ENCODE measurements around the gene SH3PXD2B. TPM values are rescaled to one million over a fixed set of nuclear protein-coding genes. Genes with fewer than 3 reads are reported as not detected.

The SH3PXD2B gene
- total and polyA plus RNA-seq, 11 donors, result 1.1 to 22.7 (median 6.9) TPM

DNA sequence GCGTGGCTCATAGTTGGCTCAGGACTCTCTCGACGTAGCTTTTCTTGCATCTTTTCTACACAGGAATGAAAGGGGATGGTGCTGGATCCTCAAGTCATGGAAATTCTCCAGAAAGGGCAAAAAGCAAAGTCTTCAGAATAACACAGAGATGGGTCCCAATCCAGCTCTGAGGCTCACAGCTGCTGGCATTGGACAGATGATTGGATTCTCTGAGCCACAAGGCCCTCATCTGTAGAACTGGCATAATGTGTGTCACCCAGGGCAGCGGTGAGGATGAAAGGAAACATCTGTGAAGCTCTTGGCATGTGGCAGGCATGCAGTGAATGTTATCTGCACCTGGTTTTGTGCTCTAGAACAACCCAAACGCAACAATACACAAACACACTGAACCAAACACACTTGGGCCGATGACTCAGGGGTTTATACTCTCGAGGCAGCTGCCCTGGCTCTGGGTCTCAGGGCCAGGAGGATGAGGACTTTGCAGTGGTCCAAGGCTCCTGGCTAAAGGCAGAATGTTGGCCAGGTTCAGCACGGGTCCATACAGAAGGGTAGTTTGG lies 106.8 kb downstream of the SH3PXD2B start:
- 73 to 82% (median 77%) methylated on average over 8 of the region's 8 CpGs for WGBS, 4 donors
- H3K27ac ChIP-seq, result no peak overlapping the region
- H3K27me3 ChIP-seq, result no peaks in the 10 kb centered on the region
- peaks cover 0 to 6% (median 0%) of the 10 kb centered on the region in 12 donors for H3K4me1 ChIP-seq
- TF ChIP-seq, protein P1, sequence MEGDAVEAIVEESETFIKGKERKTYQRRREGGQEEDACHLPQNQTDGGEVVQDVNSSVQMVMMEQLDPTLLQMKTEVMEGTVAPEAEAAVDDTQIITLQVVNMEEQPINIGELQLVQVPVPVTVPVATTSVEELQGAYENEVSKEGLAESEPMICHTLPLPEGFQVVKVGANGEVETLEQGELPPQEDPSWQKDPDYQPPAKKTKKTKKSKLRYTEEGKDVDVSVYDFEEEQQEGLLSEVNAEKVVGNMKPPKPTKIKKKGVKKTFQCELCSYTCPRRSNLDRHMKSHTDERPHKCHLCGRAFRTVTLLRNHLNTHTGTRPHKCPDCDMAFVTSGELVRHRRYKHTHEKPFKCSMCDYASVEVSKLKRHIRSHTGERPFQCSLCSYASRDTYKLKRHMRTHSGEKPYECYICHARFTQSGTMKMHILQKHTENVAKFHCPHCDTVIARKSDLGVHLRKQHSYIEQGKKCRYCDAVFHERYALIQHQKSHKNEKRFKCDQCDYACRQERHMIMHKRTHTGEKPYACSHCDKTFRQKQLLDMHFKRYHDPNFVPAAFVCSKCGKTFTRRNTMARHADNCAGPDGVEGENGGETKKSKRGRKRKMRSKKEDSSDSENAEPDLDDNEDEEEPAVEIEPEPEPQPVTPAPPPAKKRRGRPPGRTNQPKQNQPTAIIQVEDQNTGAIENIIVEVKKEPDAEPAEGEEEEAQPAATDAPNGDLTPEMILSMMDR (IDR thresholded peaks at IDR 0.05), result no peak
- no peak for TF ChIP-seq POLR2A (IDR thresholded peaks at IDR 0.05)
- ATAC-seq, result peak in 2 of 4 donors; percentile 14 to 41
- no peak overlapping the region for H3K4me3 ChIP-seq
- intact Hi-C loops (cut with DNase I), result no loop called here
- DNase-seq, result no peak
- H3K36me3 ChIP-seq, result peaks cover 0 to 80% (median 34%) of the 10 kb centered on the region in 9 donors
- H3K9me3 ChIP-seq, result no peaks in the 10 kb centered on the region

GRCh38 chr5:172345881-172346280 lies 108.4 kb downstream of the SH3PXD2B start:
- intact Hi-C loops (cut with DNase I), result no loop called here
- Histone ChIP-seq H3K36me3 (peaks cover 0 to 82% (median 41%) of the 10 kb centered on the region in 9 donors), H3K27me3 (no peaks in the 10 kb centered on the region), H3K4me1 (peaks cover 0 to 6% (median 0%) of the 10 kb centered on the region in 12 donors), H3K4me3 (no peak overlapping the region), H3K9me3 (no peaks in the 10 kb centered on the region), H3K27ac (no peak overlapping the region)
- TF ChIP-seq, protein P1 (IDR thresholded peaks at IDR 0.05), result no peak
- TF ChIP-seq POLR2A (IDR thresholded peaks at IDR 0.05), result no peak
- DNase-seq (no peak), ATAC-seq (no peak)
- WGBS, 4 donors, result 84 to 92% (median 89%) methylated on average over 10 to 11 of the region's 11 CpGs

DNA sequence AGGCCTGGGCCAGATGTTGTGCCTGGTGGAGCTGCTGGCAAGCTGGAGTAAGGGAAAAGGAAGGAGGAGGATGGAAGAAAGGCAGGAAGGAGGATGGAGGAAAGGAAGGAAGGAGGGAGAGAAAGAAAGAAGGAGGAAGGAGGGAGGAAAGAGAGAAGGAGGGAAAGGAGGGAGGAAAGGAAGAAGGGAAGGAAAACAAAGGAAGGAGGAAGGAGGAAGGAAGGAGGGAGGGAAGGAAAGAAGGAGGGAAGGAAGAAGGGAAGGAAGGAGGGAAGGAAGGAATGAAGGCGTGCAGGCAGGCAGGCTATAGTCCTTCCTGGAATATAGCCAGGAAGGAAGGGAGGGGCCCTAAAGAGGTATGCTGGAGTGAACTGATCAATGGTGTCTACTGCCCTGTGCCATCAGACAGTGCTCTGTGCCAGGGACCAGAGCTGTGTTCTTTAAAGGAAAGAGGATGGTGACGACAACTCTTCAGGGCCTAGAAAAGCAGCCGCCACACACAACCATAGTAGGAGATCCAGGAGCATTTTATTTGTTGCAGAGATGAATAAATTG lies 109.4 kb downstream of the SH3PXD2B start:
- no peak for DNase-seq
- Histone ChIP-seq H3K4me1 (peaks cover 0 to 6% (median 0%) of the 10 kb centered on the region in 12 donors), H3K4me3 (no peak overlapping the region), H3K27ac (no peak overlapping the region), H3K36me3 (peaks cover 0 to 80% (median 41%) of the 10 kb centered on the region in 9 donors), H3K27me3 (no peaks in the 10 kb centered on the region), H3K9me3 (no peaks in the 10 kb centered on the region)
- intact Hi-C loops (cut with DNase I), result no loop called here
- no peak for TF ChIP-seq POLR2A (IDR thresholded peaks at IDR 0.05)
- TF ChIP-seq, protein P1 (IDR thresholded peaks at IDR 0.05), result no peak
- no peak for ATAC-seq
- 83 to 90% (median 87%) methylated on average over 3 of the region's 3 CpGs for WGBS, 4 donors

- TF ChIP-seq POLR2A (IDR thresholded peaks at IDR 0.05), result no peak
- TF ChIP-seq, protein P1 (IDR thresholded peaks at IDR 0.05), result no peak
- ATAC-seq (no peak), DNase-seq (no peak)
- intact Hi-C loops (cut with DNase I), result no loop called here
- peaks cover 0 to 17% (median 0%) of the 10 kb centered on the region in 12 donors for H3K4me1 ChIP-seq
- 96 to 98% (median 97%) methylated on average over 2 of the region's 2 CpGs for WGBS, 4 donors
- no peak overlapping the region for H3K27ac ChIP-seq
- no peak overlapping the region for H3K4me3 ChIP-seq
- no peaks in the 10 kb centered on the region for H3K27me3 ChIP-seq
- H3K9me3 ChIP-seq, result no peaks in the 10 kb centered on the region
- H3K36me3 ChIP-seq, result peaks cover 0 to 76% (median 37%) of the 10 kb centered on the region in 9 donors
Measured at GRCh38 chr5:172343741-172344140, 110.6 kb downstream of the SH3PXD2B start.
